SU-DHL-6 (cell line): ENCODE results near the gene TMEM134.

Experiments used
- H2AFZ ChIP-seq: fragments of 200-600 bp; sonication (generic); 2 replicates; pipeline ENCODE4 v1.6.1; 2014; ENCODE audit warnings: low read depth, mild to moderate bottlenecking, moderate library complexity, mixed read lengths, antibody characterized with exemption, low read length; ENCODE audit not compliant: severe bottlenecking
- H3F3A ChIP-seq: fragments of 200-600 bp; shearing (Covaris generic); 2 replicates; pipeline ENCODE4 v1.6.0; 2016; ENCODE audit warnings: antibody characterized with exemption, mild to moderate bottlenecking; ENCODE audit not compliant: insufficient read depth
- H3K27ac ChIP-seq: fragments of 200-600 bp; sonication (generic); 2 replicates; pipeline ENCODE4 v1.5.1; 2016; ENCODE audit warnings: low read depth, mild to moderate bottlenecking, low read length, moderate library complexity, mixed read lengths
- H3K27me3 ChIP-seq: fragments of 200-600 bp; sonication (generic), shearing (Covaris generic); 2 replicates; pipeline ENCODE4 v1.6.0; 2014; ENCODE audit warnings: mild to moderate bottlenecking, low read length
- H3K36me3 ChIP-seq: fragments of 200-600 bp; sonication (generic); 2 replicates; pipeline ENCODE4 v1.6.1; 2014; ENCODE audit warnings: mild to moderate bottlenecking, low read length, mixed read lengths
- H3K4me2 ChIP-seq: fragments of 300-600, 200-600 bp; shearing (Covaris generic), sonication (generic); 2 replicates; pipeline ENCODE4 v1.6.0; 2014; ENCODE audit warnings: low read length, low read depth, mild to moderate bottlenecking; ENCODE audit not compliant: poor library complexity, severe bottlenecking
- H3K4me3 ChIP-seq: fragments of 200-600 bp; sonication (generic); 2 replicates; pipeline ENCODE4 v1.5.1; 2014; ENCODE audit warnings: antibody characterized with exemption, low read length, mild to moderate bottlenecking, mixed read lengths; ENCODE audit not compliant: insufficient read depth, poor library complexity, severe bottlenecking
- H3K79me2 ChIP-seq: fragments of 200-600 bp; sonication (generic); 2 replicates; pipeline ENCODE4 v1.6.1; 2014; ENCODE audit warnings: mild to moderate bottlenecking, low read length, moderate library complexity; ENCODE audit not compliant: insufficient read depth
- H3K9ac ChIP-seq: fragments of 200-600 bp; sonication (generic); 2 replicates; pipeline ENCODE4 v1.7.0; 2014; ENCODE audit warnings: mild to moderate bottlenecking, low read length
- H3K9me2 ChIP-seq: fragments of 200-600 bp; sonication (generic); replicated peaks from 2 replicates; pipeline ENCODE4 v1.6.1; 2014; ENCODE audit warnings: low read length; ENCODE audit not compliant: insufficient read depth
- H3K9me3 ChIP-seq: fragments of 200-600 bp; sonication (generic); 2 replicates; pipeline ENCODE4 v1.6.1; 2014; ENCODE audit warnings: low read length, mixed read lengths; ENCODE audit not compliant: insufficient read depth
- H4K20me1 ChIP-seq: fragments of 200-600 bp; sonication (generic); 2 replicates; pipeline ENCODE4 v1.6.1; 2014; ENCODE audit warnings: low read depth, mild to moderate bottlenecking, antibody characterized with exemption, low read length, moderate library complexity, mixed read lengths
- CTCF ChIP-seq: fragments of 200-600 bp; sonication (generic); IDR thresholded peaks from one replicate; pipeline ENCODE4 v1.5.1; 2017; ENCODE audit warnings: antibody characterized with exemption, mild to moderate bottlenecking, low read length, moderate library complexity; ENCODE audit not compliant: insufficient read depth, poor library complexity, severe bottlenecking
- EZH2phosphoT487 ChIP-seq: fragments of 200-600 bp; sonication (generic), shearing (Covaris generic); conservative IDR thresholded peaks from 2 replicates; pipeline ENCODE4 v1.6.1; 2018; ENCODE audit warnings: mild to moderate bottlenecking, antibody characterized with exemption, low read length, moderate library complexity, mixed read lengths

TMEM134 gene

DNA sequence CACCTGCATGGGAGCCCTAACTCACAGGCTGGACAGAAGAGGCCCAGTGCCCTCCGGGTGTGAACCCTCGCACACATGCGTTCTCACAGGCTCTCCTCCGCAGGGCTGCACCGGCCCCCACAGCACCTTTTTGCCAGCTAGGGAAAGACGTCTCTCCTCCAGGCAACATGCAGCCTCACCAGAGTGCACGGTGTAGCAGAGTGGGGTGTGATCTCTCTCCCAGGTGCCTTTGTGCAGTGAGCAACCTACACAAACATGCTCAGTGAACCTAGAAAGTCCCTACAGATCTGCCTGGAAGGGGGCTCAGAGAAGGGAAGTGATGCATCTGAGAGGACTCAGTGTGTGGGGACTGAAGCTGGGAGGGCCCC, 57.3 kb downstream of the TMEM134 start:
- no peak overlapping the region for H3K9ac ChIP-seq

More for the DNA sequence above, 57.3 kb downstream of the TMEM134 start:
- no peak overlapping the region for H3K4me3 ChIP-seq
- H4K20me1 ChIP-seq = no peaks in the 10 kb centered on the region
- no peak for TF ChIP-seq CTCF
- no peak for TF ChIP-seq EZH2phosphoT487
- no peak overlapping the region for H3K27ac ChIP-seq
- H3K27me3 ChIP-seq = no peaks in the 10 kb centered on the region
- H2AFZ ChIP-seq = no peak overlapping the region
- H3K9me3 ChIP-seq = no peaks in the 10 kb centered on the region
- H3K9me2 ChIP-seq = no peaks in the 10 kb centered on the region
- no peaks in the 10 kb centered on the region for H3K79me2 ChIP-seq
- H3K36me3 ChIP-seq = no peaks in the 10 kb centered on the region
- peaks cover 30% of the 10 kb centered on the region for H3F3A ChIP-seq
- no peak overlapping the region for H3K4me2 ChIP-seq
